GM21723 (cell line): ENCODE measurements around the gene BDH2.

ENCODE experiments used
- ATAC-seq: cut with Tn5 transposase; IDR thresholded peaks from one replicate; pipeline ENCODE4 v1.9.1; 2021; ENCODE audit warnings: mild to moderate bottlenecking, moderate library complexity; ENCODE audit not compliant: unreplicated experiment

The BDH2 gene

GRCh38 chr4:103099691-103100392 lies at the start of gene BDH2:
Gene BDH2, minus strand, starts transcription at chr4:103099834. Its CDS starts 3,580 bp downstream, at chr4:103096254.
- ATAC-seq = peak; percentile 97

- ATAC-seq = no peak
These were observed 45.3 kb upstream of the BDH2 start for GRCh38 chr4:103144926-103145325.

- no peak for ATAC-seq
These were observed 37.8 kb upstream of the BDH2 start for GRCh38 chr4:103137446-103137827.

GRCh38 chr4:103136671-103137445 lies 37.2 kb upstream of the BDH2 start:
- no peak for ATAC-seq

- no peak for ATAC-seq
These were observed 29.5 kb upstream of the BDH2 start for GRCh38 chr4:103129174-103129573.

GRCh38 chr4:103126126-103126525 lies 26.5 kb upstream of the BDH2 start:
- ATAC-seq = no peak

- no peak for ATAC-seq
These were observed 23.5 kb upstream of the BDH2 start for GRCh38 chr4:103123114-103123513.

GRCh38 chr4:103118166-103118565 lies 18.5 kb upstream of the BDH2 start:
- ATAC-seq = no peak

GRCh38 chr4:103111598-103111997 lies 12.0 kb upstream of the BDH2 start:
- ATAC-seq = no peak

GRCh38 chr4:103108542-103108941 lies 8.9 kb upstream of the BDH2 start:
- no peak for ATAC-seq

- no peak for ATAC-seq
These were observed 6.1 kb upstream of the BDH2 start for GRCh38 chr4:103105558-103106356.

GRCh38 chr4:103104886-103105285 lies 5.3 kb upstream of the BDH2 start:
- ATAC-seq = no peak

- ATAC-seq = no peak
These were observed 1.1 kb upstream of the BDH2 start for GRCh38 chr4:103100691-103101090.

- ATAC-seq = no peak
These were observed 736 bp downstream of the BDH2 start for GRCh38 chr4:103098756-103099440.

- no peak for ATAC-seq
These were observed 1.3 kb downstream of the BDH2 start for GRCh38 chr4:103098341-103098740.

GRCh38 chr4:103097112-103097511 lies 2.5 kb downstream of the BDH2 start:
- no peak for ATAC-seq

- ATAC-seq = no peak
These were observed 4.6 kb downstream of the BDH2 start for GRCh38 chr4:103095080-103095479.

GRCh38 chr4:103092245-103092644 lies 7.4 kb downstream of the BDH2 start:
- peak; percentile 25 for ATAC-seq

GRCh38 chr4:103091601-103092223 lies 7.9 kb downstream of the BDH2 start:
- ATAC-seq = peak; percentile 81

- no peak for ATAC-seq
These were observed 10.2 kb downstream of the BDH2 start for GRCh38 chr4:103089481-103089880.

GRCh38 chr4:103086551-103086950 lies 13.1 kb downstream of the BDH2 start:
- no peak for ATAC-seq
